ENCODE results near the gene LY9. TPM values are rescaled to one million over a fixed set of nuclear protein-coding genes. Genes with fewer than 3 reads are reported as not detected.

The LY9 gene
- total RNA-seq, 1 experiment from 2014 or later, result not detected

DNA sequence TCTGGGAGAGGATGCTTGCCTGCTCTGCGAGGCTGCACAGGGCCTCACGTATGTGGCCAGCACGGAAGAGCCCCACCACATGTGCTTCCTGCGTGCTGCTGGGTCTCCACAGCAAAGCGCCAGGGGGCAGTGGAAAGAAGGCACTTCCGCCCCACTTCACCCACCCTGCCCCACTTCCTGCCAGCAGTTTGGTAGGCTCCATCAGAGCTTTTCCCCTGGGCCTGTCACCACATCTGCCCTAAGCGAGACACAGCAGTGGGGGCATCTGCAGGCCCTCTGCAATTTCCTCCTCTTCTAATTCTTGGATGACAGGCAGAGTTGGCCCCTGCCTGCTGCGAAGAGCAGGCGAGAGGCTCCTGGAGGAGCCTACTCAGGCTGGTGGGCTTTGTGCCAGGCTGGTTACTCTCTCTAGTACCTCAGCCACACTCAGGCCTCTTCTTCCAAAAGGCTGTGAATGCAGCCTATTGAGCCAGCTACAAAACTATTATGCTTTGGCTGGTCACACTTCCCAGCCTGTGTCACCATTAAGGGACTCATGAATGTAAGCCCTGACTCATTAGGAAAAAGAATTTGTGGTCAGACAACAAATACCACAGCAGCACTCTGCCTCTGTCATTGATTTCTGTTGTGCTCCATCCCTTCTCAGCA lies 41.7 kb downstream of the LY9 start:
- Histone ChIP-seq H3K79me2 (ENCODE audit: low read length) (no peaks in the 10 kb centered on the region), H3F3A (ENCODE audit: low read length, unreplicated experiment) (no peaks in the 10 kb centered on the region), H3K27me3 (ENCODE audit: low read length) (no peaks in the 10 kb centered on the region), H3K9ac (ENCODE audit: low read length) (no peak overlapping the region), H3K4me1 (ENCODE audit: insufficient read depth, low read length) (peaks cover 15% of the 10 kb centered on the region), H4K20me1 (ENCODE audit: low read length) (no peaks in the 10 kb centered on the region), H3K9me3 (ENCODE audit: low read length) (no peaks in the 10 kb centered on the region), H3K4me2 (ENCODE audit: low read length) (no peak overlapping the region; the same call in 1 of the 2 replicates), H3K9me2 (replicated peaks; ENCODE audit: low read length) (no peaks in the 10 kb centered on the region), H3K4me3 (ENCODE audit: low read length) (no peak overlapping the region), H3K27ac (ENCODE audit: low read length) (no peak overlapping the region), H3K36me3 (ENCODE audit: low read depth, low read length) (no peaks in the 10 kb centered on the region), H2AFZ (ENCODE audit: low read length) (no peak overlapping the region)
- ChIA-PET POLR2A (ENCODE audit: unreplicated experiment) (interaction anchor here (0.5 to 1.0 kb wide), 3 partner anchors 111 to 184 kb away, joined by 4 read pairs; partner anchors contain the start of gene F11R), CTCF (interaction anchor here (0.9 to 1.5 kb wide), 3 partner anchors 114 to 163 kb away, joined by 3 to 5 read pairs (median 4); no protein-coding TSS in a partner anchor)
- ATAC-seq (peak; percentile 88), DNase-seq (peak; percentile 92)
- TF ChIP-seq EZH2phosphoT487 (IDR thresholded peaks at IDR 0.05; ENCODE audit: borderline replicate concordance, low read length), result no peak
- no peak for TF ChIP-seq EZH2 (IDR thresholded peaks at IDR 0.05; ENCODE audit: low read length, unreplicated experiment)
- TF ChIP-seq, protein P1, sequence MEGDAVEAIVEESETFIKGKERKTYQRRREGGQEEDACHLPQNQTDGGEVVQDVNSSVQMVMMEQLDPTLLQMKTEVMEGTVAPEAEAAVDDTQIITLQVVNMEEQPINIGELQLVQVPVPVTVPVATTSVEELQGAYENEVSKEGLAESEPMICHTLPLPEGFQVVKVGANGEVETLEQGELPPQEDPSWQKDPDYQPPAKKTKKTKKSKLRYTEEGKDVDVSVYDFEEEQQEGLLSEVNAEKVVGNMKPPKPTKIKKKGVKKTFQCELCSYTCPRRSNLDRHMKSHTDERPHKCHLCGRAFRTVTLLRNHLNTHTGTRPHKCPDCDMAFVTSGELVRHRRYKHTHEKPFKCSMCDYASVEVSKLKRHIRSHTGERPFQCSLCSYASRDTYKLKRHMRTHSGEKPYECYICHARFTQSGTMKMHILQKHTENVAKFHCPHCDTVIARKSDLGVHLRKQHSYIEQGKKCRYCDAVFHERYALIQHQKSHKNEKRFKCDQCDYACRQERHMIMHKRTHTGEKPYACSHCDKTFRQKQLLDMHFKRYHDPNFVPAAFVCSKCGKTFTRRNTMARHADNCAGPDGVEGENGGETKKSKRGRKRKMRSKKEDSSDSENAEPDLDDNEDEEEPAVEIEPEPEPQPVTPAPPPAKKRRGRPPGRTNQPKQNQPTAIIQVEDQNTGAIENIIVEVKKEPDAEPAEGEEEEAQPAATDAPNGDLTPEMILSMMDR (conservative IDR thresholded peaks at IDR 0.05; ENCODE audit: low read depth, low read length), result no peak
- BruUV-seq (replicated peaks), result no TSS peak
- intact Hi-C loops (cut with micrococcal nuclease), result no loop called here

DNA sequence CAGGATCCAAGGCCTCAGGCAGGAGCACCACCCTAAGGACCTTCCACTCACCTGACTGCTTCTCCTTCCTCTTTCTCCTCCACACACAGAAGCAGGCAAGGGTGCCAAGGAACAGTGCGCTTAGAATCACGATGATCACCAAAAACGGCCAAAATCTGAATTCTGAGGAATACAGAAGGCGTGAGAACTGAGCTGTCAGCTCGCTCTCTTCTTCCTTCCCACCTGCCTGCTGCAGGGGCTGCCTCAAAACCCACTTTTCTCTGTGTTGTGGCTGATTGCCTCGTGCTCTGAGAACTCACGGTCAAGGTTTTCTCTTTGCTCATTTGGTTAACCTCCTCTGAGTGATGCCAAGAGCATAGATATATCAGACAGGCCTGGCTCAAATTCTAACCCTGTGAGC lies 42.9 kb downstream of the LY9 start:
- H3K36me3 ChIP-seq (ENCODE audit: low read depth, low read length), result no peaks in the 10 kb centered on the region
- POLR2A ChIA-PET (ENCODE audit: unreplicated experiment), result no interaction called here
- H3K27me3 ChIP-seq (ENCODE audit: low read length), result no peaks in the 10 kb centered on the region
- H3K4me1 ChIP-seq (ENCODE audit: insufficient read depth, low read length), result peaks cover 10% of the 10 kb centered on the region
- H3K9me2 ChIP-seq (replicated peaks; ENCODE audit: low read length), result no peaks in the 10 kb centered on the region
- DNase-seq (no peak), ATAC-seq (no peak)
- intact Hi-C loops (cut with micrococcal nuclease), result no loop called here
- no peak overlapping the region for H2AFZ ChIP-seq (ENCODE audit: low read length)
- H3K27ac ChIP-seq (ENCODE audit: low read length), result no peak overlapping the region
- no peak overlapping the region for H3K9ac ChIP-seq (ENCODE audit: low read length)
- H3K79me2 ChIP-seq (ENCODE audit: low read length), result no peaks in the 10 kb centered on the region
- no peak overlapping the region for H3K4me2 ChIP-seq (ENCODE audit: low read length)
- TF ChIP-seq, protein P1 (conservative IDR thresholded peaks at IDR 0.05; ENCODE audit: low read depth, low read length), result no peak
- TF ChIP-seq EZH2phosphoT487 (IDR thresholded peaks at IDR 0.05; ENCODE audit: borderline replicate concordance, low read length) (no peak), EZH2 (IDR thresholded peaks at IDR 0.05; ENCODE audit: low read length, unreplicated experiment) (no peak)
- BruUV-seq (replicated peaks), result no TSS peak
- H4K20me1 ChIP-seq (ENCODE audit: low read length), result no peaks in the 10 kb centered on the region
- no peak overlapping the region for H3K4me3 ChIP-seq (ENCODE audit: low read length)
- CTCF ChIA-PET, result no interaction called here
- no peaks in the 10 kb centered on the region for H3K9me3 ChIP-seq (ENCODE audit: low read length)
- H3F3A ChIP-seq (ENCODE audit: low read length, unreplicated experiment), result no peaks in the 10 kb centered on the region

DNA sequence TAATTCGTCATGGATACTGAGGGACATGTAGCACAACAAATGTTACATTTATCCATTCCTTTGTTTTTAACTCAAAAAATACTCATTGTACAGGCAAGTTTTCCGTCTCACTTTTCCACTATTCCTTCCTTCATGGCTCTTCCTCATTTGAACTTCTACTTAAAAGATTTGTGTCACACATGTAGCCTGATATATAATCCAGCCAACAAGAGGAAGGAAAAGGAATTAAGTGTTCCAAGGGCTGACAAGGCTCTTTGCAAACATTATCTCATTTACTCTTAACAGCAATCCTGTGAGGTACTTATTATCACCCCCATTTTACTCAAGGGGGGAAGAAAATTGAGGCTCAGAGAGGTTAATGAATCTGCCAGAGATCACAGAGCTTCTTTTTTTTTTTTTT lies 43.8 kb downstream of the LY9 start:
- H3K4me2 ChIP-seq (ENCODE audit: low read length), result no peak overlapping the region
- no peak overlapping the region for H3K9ac ChIP-seq (ENCODE audit: low read length)
- no peaks in the 10 kb centered on the region for H3F3A ChIP-seq (ENCODE audit: low read length, unreplicated experiment)
- H3K27me3 ChIP-seq (ENCODE audit: low read length), result no peaks in the 10 kb centered on the region
- H3K79me2 ChIP-seq (ENCODE audit: low read length), result no peaks in the 10 kb centered on the region
- ATAC-seq, result no peak
- H3K27ac ChIP-seq (ENCODE audit: low read length), result no peak overlapping the region
- peaks cover 10% of the 10 kb centered on the region for H3K4me1 ChIP-seq (ENCODE audit: insufficient read depth, low read length)
- no TSS peak for BruUV-seq (replicated peaks)
- no peaks in the 10 kb centered on the region for H4K20me1 ChIP-seq (ENCODE audit: low read length)
- H3K9me3 ChIP-seq (ENCODE audit: low read length), result peaks cover 6% of the 10 kb centered on the region; the same call in 1 of the 2 replicates
- H3K9me2 ChIP-seq (replicated peaks; ENCODE audit: low read length), result no peaks in the 10 kb centered on the region
- H3K4me3 ChIP-seq (ENCODE audit: low read length), result no peak overlapping the region
- no peak overlapping the region for H2AFZ ChIP-seq (ENCODE audit: low read length)
- TF ChIP-seq, protein P1 (conservative IDR thresholded peaks at IDR 0.05; ENCODE audit: low read depth, low read length), result no peak
- no peak for TF ChIP-seq EZH2 (IDR thresholded peaks at IDR 0.05; ENCODE audit: low read length, unreplicated experiment)
- no peak for TF ChIP-seq EZH2phosphoT487 (IDR thresholded peaks at IDR 0.05; ENCODE audit: borderline replicate concordance, low read length)
- CTCF ChIA-PET, result no interaction called here
- no peak for DNase-seq
- no peaks in the 10 kb centered on the region for H3K36me3 ChIP-seq (ENCODE audit: low read depth, low read length)
- intact Hi-C loops (cut with micrococcal nuclease), result no loop called here
- POLR2A ChIA-PET (ENCODE audit: unreplicated experiment), result no interaction called here
